ENCODE results near the gene KIAA0753. TPM values are rescaled to one million over a fixed set of nuclear protein-coding genes. Genes with fewer than 3 reads are reported as not detected.

The KIAA0753 gene
- total and polyA plus RNA-seq, 2 of the 8 experiments (the other 6 are each of a cell fraction or from before 2014, with no cell fraction given) = 5.0 to 27.1 TPM

- TF ChIP-seq CHD7 (IDR thresholded peaks at IDR 0.05; ENCODE audit: insufficient replicate concordance, low read length) (no peak), GABPA (IDR thresholded peaks at IDR 0.05; ENCODE audit: borderline replicate concordance, insufficient read depth, low read length) (no peak), RBBP5 (IDR thresholded peaks at IDR 0.05; ENCODE audit: borderline replicate concordance, low read depth, low read length) (no peak), POU5F1 (IDR thresholded peaks at IDR 0.05; ENCODE audit: low read depth, low read length) (no peak), EGR1 (IDR thresholded peaks at IDR 0.05; ENCODE audit: borderline replicate concordance, low read depth, low read length) (no peak), ATF3 (IDR thresholded peaks at IDR 0.05; ENCODE audit: insufficient read depth, low read depth, low read length) (no peak), RXRA (IDR thresholded peaks at IDR 0.05; ENCODE audit: insufficient read depth, low read depth, low read length) (no peak), RAD21 (IDR thresholded peaks at IDR 0.05 in 1 of 2, conservative IDR thresholded peaks at IDR 0.05 in 1 of 2; ENCODE audit: low read depth in 2 of 2, low read length in 2 of 2) (no peak), HDAC6 (IDR thresholded peaks at IDR 0.05; ENCODE audit: low read depth, low read length) (no peak)
Measured at GRCh38 chr17:6657633-6658287, 17.2 kb upstream of the KIAA0753 start (continued).
